Brain pericyte (primary cell): ENCODE data around the gene TTC9C.
A peak's percentile ranks its signal among the peaks of the same experiment; 100 is the strongest.
"Not testable (repeated sequence)": the region's sequence is repeated elsewhere in the genome, so short reads cannot be mapped to it uniquely, and the experiment has no call there.

Experiments
- DNase-seq: peaks from one replicate; pipeline ENCODE4 v3.0.0-alpha.2; 2012; ENCODE audit warnings: low read depth, low spot score

The TTC9C gene

GRCh38 chr11:62709247-62710000, 18.9 kb upstream of the TTC9C start:
- DNase-seq, result peak; percentile 91

DNA sequence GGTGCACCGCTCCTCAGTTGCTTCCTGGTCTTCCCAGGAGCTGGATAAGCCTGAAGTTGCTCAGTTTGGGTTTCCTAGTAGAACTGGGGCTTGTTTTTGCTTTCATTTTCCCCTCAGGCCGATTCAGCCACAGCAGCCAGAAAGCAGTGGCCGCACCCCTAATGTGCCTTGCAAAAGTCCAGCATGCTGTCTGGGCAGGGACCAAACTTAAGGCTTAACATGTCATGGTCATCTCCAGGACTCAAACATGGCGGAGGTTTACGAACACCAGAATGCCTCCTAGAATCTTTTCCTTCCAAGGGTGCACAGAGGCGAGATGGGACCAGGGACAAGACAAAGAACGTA, 18.3 kb upstream of the TTC9C start:
- no peak for DNase-seq

- no peak for DNase-seq
Measured at GRCh38 chr11:62712276-62712812, 15.9 kb upstream of the TTC9C start.

DNA sequence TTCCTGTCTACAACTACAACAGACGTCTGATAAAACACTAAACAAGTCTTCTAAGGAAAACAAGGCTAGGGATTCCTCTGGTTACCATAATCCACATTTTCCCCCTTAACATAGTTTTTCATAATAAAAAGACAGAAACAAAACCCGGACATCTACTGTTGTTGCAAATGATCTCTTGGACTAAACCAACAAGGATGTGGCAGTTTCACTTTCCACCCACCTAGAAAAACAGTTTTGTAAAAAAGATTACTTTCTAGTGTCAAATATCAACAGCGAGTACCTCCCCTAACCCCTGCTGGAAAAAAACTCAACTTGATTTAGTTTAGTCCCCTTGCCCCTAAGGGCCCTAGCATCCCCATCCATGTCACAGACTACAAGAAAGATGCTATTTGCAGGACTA, 15.4 kb upstream of the TTC9C start:
- DNase-seq, result no peak

GRCh38 chr11:62713343-62713742, 14.9 kb upstream of the TTC9C start:
- no peak for DNase-seq

GRCh38 chr11:62715150-62716130, 12.8 kb upstream of the TTC9C start:
- DNase-seq, result no peak

- no peak for DNase-seq
Measured at GRCh38 chr11:62716206-62716605, 12.1 kb upstream of the TTC9C start.

- no peak for DNase-seq
Measured at GRCh38 chr11:62716816-62717215, 11.5 kb upstream of the TTC9C start.

DNA sequence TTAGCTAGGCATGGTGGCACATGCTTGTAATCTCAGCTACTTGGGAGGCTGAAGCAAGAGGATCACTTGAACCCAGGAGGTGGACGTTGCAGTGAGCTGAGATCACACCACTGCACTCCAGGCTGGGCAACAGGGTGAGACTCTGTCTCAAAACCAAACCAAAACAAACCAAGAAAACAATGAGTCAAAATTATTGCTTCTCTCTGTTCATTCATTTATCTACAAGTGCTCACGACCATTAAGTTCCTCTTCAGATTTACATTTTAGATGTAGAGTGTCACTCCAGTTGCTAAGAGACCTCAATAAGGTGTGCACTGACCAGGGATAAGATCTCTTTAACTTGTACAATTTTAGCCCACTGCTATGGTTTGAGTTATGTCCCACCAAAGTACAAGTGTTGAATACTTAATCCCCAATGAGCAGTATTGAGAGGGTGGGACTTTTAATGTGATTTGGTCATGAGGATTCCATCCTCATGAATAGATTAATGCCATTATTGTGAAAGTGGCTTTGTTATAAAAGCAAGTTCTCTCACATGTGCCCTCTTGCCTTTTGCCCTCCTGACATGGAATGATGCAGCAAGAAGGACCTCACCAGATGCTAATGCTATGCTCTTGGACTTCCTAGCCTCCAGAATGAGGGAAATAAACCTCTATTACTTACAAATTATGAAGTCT, 8.8 kb upstream of the TTC9C start:
- no peak for DNase-seq

- no peak for DNase-seq
Measured at GRCh38 chr11:62721994-62722393, 6.3 kb upstream of the TTC9C start.

- DNase-seq, result no peak
Measured at GRCh38 chr11:62724171-62724570, 4.1 kb upstream of the TTC9C start.

DNA sequence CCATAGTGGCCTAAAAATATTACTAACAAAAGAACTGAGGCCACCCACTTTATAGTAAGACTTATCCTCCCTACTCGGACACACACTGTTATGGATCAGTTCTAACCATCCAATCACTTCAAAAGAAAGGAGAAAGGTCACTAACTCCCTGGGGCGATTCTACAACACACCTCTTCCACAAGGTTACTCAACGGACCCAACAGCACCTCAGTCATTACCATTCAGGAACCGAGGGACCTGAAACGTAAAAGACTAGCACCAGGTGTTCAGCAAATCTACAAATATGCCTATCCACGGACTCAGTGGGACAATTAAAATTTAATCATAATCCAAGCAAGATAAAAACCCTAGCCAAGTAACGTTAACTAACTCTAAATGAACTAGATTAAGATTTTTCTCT, 2.6 kb upstream of the TTC9C start:
- no peak for DNase-seq

GRCh38 chr11:62726156-62726914, 2.0 kb upstream of the TTC9C start:
- DNase-seq, result no peak

- DNase-seq, result no peak
Measured at GRCh38 chr11:62726915-62727164, 1.4 kb upstream of the TTC9C start.

GRCh38 chr11:62727165-62727871, 968 bp upstream of the TTC9C start, which contains the start of gene HNRNPUL2:
Gene HNRNPUL2, minus strand, starts transcription at chr11:62727457. Its CDS starts 301 bp downstream, at chr11:62727156.
- peak; percentile 97 for DNase-seq

DNA sequence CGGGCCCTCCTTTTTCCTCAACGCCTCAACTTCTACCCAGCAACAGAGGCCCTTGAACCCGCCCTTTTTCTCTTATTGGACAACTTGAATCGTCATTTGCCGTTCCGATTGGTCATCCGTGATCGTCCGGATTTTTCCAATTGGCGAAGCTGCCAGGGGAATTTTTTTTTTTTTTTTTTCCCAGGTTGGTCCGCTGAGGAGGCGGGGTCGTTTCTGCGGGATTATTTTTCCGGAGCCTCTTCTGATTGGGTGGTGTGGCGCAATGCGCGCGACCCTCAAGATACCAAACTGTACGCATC, 465 bp upstream of the TTC9C start:
- peak; percentile 87 for DNase-seq

DNA sequence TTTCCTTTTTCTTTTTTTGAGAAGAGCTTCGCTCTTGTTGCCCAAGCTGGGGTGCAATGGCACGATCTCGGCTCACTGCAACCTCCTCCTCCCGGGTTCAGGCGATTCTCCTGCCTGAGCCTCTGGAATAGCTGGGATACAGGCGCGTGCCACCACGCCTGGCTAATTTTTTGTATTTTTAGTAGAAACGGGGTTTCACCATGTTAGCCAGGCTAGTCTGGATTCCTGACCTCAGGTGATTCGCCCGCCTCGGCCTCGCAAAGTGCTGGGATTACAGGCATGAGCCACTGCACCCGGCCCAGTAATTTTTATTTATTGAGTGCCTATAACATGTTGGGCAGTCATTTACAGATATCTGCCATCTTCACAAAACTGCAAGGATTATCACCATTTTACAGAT, 1.8 kb downstream of the TTC9C start:
- not testable (repeated sequence) for DNase-seq

DNA sequence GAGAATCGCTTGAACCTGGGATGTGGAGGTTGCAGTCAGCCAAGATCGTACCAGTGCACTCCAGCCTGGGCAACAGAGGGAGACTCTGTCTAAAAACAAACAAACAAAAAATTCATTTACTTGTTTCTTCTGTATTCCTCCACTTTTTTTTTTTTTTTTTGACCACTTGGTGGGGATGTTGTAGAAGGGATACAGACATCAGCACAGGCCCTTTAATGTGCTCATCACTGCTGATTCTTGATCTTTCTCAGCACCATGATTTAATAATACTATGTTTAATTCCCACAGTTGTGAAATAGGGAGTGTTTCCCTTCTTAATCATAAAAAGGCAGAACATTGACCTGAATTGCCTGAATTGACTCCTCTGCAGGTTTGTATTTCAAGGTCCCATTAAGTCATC, 4.5 kb downstream of the TTC9C start:
- DNase-seq, result no peak

DNA sequence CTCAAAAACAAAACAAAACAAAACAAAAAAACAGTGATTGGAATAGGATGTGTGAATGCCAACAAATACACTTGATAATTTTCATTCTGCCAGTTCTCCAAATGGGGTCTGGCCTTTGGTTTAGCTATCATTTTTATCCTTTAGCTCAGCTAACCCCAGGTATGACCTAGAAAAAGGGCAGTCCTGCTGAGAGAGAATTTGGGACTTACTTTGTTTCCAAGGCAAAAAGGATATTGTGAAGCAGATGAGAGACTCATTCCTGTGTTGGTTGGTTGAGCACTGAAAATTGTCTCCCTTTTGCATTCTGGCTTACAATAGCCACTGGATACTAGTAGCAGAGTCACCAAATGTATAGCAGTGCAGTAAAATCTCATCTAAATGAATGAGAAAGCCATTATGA, 8.9 kb downstream of the TTC9C start:
- DNase-seq, result no peak

DNA sequence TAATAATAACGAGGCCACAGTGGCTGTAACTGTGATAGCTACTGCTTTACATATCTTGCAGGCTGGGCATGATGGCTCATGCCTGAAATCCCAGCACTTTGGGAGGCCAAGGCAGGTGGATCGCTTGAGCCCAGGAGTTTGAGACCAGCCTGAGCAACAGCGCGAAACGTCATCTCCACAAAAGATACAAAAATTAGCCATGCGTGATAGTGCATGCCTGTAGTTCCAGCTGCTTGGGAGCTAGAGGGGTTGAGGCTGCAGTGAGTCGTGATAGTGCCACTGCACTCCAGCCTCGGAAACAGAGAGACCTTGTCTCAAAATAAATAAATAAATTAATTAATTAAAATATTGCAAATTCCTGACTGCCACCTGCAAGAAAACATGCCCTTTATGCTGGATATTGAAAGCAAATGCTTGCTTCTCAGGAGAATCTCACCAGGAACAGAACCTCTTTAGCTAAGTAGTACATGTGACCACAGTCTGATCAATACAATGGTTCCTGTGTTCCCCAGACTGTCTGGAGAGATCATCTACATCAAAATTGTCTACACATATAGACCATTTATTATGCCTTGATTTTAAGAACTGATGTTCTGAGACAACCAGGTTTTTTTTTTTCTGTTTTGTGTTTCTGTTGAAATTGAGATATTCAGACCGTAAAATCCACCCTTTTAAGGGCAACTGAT, 19.3 kb downstream of the TTC9C start:
- no peak for DNase-seq
